Activated CD4-positive, alpha-beta T cell treated with anti-CD3 and anti-CD28 coated beads for 4 hours (primary cell): ENCODE results near the gene RPS19.
A peak's percentile ranks its signal among the peaks of the same experiment; 100 is the strongest.
"Not testable (repeated sequence)": the region's sequence is repeated elsewhere in the genome, so short reads cannot be mapped to it uniquely, and the experiment has no call there.

Experiments
- DNase-seq, 2 donors: peaks; one replicate each; pipeline ENCODE4 v3.0.0-alpha.2; 2020

RPS19 gene

DNA sequence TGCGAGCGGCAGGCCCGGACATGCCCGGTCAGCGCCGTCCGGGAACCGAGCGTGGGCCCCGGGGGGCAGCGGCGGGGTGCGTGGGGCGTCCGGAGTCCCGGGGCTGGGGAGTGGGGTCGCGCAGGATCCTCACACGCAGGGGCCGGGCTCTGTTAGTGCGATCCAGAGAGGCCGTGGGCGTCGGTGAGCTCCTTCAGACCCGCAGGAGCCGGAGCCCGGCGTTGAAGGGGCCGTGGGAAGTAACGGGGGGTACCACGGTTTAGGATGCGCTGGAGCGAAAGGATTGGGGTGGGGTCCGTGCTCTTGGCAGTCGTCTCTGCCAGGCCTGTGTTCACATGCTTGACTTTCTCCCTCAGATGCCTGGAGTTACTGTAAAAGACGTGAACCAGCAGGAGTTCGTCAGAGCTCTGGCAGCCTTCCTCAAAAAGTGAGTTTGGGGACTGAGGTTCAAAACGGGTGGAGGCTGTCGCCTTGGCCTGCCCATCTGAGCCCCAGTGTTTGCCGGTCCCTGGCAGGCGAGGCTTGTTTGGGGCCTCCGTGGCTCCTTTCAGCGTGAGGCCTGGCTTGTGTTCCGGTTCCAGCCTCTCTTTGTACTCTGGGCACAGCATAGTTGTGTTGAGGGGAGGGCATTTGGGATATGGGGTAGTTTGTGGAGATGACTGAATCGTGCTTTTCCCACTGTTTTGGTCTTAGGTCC, 512 bp downstream of the RPS19 start:
- DNase-seq = peak; percentile 49 to 56

DNA sequence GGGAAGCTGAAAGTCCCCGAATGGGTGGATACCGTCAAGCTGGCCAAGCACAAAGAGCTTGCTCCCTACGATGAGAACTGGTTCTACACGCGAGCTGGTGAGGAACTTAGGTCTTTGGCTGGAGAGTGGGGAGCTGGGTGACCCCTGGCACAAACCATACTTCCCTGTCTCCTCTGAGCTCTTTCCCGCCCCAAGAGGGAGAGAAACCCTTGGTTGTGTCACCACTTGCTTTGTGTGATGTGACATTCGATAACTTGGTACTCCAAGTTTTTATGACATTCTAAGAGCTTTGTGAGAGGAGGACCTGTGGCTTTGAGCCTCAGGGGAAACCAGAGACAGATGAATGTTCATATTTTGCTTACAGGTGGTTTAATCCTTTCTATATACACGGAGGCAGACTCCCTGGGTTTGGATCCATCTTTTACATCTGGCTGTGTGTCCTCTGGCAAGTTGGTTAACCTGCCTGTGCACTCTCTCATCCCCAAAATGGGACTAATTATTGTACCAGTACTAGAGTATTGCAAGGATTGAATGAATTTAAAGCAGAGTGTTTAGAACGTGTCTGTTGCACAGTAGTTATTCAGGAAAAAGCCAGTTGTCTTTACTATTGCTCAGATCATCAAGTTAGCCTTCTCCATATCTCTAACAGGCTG, 1.2 kb downstream of the RPS19 start:
- DNase-seq = no peak

DNA sequence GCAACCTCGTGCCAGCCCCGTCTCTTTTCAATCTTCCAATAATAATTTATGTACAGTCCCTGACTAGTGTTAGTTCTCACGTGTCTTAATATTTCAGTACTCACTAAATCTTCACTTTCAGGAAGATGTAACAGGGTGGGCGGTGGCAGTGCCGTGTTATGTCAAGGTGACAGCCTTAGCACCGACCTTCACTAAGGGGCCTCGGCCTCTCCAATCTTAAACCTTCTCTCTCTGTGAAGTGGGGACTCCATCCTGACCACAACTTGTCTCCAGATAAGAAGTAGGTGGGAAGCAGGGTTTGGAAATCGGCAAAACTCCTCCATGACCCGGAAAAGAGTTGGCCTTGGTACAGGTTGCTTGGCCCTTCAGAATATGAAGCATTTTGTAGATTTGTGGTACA, 1.8 kb downstream of the RPS19 start:
- no peak for DNase-seq

DNA sequence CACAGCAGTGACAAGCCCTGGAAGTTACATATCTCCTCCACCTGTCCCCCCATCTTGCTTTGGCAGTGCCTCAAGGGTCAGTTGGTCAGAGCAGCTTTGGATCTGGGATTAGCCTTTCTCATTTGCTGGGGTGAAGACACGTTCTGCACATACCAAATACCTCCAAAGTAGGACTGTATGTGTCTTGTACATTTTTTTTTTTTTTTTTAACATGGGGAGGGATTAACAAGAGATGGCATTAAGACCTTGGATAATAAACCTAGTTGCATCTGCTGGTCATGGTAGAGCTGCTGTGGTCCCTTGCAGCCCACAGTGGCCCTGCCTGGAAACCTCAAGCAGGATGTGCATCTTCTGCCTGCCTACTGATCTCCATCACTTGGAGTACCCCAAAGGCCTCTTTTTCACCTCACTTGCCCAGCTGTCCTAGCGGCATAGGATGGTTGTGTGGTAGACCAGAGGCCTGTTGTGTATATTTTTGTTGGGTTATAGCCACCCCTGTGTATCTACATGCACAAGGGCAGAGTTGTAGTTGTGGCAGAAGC, 2.5 kb downstream of the RPS19 start:
- no peak for DNase-seq

DNA sequence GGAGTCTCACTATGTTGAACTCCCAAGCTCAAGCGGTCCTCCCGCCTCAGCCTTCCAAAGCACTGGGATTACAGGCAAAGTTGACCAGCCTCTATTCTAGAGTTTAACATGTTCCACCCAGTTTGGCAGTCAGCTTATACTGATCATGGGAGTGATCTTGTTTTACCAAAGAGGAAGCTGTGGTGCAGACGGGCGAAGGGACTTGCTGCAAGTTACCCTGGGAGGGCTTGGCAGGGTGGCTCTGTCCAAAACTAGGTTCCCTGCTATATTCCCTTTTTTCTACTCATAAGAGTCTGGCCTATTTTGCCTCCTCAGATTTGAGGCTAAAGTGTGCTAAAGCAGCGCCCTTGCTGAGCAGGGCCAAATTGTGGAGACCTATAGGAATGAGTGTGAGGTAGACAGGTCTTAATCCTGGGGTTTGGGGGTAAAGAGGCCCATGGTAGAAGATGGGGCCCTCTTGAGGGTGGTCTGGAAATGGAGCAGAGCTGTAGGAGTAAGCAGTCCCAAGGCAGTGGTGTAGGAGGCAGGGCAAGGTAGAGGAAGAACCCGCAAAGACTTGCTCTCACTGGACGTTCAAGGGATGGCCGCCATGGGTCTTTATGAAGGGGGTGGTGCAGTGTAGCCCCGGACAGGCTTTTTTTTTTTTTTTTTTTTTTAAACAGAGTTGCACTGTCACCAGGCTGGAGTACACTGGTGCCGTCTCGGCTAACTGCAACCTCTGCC, 3.3 kb downstream of the RPS19 start:
- DNase-seq = no peak

DNA sequence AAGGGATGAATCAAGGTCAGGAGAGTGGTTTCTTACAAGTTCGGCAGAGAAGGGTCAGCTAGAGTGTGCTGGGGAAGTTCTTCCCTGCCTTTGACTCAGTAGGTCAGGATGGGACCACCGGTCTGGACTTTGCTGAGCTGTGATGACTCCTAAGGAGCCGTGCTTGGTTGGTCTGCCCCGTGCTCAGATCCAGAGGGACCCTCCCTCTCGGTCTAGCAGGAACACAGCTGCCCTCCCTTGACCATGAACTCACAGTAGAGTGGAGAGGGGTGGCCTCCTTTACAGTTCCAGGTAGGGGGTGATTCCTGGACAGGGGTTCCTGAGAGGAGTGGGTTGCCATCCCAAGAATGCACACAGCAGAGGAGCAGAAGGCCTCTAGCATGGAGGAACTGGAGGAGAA, 4.3 kb downstream of the RPS19 start:
- DNase-seq = no peak

DNA sequence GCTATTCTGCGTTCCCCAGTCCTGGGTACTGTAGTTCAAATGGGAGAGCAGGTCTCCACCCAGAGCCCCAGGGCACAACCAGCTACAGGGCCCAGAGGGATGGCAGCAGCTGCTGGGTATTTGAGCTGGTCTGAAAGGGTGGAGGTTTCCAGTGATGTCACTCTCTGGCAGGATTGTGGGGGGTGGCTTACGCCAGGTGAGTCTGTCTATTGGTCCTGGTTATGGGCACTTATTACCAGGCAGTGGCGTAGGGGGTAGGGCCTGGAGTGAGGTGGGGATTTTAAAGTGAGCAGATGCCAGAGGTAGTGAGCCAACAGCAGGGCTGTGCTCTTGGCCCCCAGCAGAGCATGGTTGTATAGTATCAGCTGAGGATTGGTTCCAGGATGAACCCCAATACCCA, 6.2 kb downstream of the RPS19 start:
- no peak for DNase-seq

DNA sequence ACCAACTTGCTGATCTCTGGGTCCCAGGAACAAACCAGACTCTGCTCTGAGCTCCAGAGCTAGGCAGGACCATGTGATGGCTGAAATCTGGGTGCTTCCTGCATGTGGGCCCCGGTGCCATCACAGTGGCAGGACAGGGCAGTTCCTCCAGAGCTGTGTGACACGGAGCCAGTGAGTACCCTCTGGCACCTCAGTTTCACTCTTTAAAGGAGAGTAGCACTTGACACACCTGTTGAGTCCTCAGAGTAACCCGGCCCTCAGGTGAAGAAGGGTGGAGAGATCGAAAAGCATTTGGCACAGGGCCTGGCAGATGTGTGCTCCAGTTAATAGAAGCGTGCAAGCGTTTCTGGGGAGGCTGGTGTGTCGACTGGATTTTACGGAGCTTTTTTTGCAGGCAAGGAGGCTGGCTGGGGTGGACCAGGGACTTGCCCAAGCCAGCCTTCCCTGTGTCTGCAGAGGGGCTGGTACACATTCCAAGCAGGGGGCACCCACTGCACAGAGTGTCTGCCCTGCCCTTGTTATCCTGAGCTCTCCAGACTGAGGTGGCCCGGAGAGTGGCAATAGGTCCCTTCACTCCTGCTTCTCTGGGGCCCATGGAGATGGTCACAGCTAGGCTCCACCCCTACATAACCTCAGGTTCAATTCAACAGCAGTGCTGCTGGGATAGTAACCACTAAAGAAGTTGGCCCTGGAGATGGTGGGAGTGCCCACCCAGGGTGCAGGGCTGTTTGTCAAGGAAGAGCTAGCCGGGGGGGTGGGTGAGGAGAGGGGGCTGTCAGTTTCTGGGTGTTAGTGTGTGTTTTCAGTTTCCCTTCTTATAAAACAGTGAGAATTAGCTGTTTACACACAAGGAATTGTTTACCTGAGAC, 8.3 kb downstream of the RPS19 start:
- DNase-seq = no peak

DNA sequence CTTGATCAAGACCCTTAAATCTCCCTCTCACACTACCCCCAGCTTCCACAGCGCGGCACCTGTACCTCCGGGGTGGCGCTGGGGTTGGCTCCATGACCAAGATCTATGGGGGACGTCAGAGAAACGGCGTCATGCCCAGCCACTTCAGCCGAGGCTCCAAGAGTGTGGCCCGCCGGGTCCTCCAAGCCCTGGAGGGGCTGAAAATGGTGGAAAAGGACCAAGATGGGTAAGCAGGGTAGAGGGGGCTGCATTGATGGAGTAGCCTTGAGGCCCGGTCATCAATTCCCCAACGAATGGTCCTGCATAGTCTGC, 8.9 kb downstream of the RPS19 start:
- DNase-seq = no peak

DNA sequence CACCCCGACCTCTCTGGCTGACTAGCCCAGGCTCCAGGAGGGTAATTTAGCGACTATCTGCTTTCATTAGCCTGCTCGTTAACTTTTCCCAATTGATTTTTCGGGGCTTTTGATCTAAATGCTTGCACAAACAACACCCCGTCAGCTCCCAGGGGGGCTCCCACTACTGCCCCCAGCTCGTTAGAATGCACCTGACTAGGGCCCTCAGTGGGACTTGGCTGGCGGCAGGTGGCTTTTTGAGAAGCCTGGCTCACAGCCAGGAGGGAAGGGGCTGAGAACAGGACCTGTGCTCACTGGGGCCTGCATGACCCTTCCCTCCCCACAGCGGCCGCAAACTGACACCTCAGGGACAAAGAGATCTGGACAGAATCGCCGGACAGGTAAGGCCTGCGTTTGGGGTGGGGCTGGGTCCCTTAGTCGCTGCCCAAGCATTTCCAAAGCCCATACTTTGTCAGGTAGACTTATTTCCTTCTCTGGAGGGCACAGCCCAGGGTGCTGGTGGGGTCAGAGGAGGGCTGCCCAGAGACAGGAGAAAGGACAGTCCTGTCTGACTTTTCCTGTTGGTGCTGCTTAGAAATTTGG, 9.4 kb downstream of the RPS19 start:
- DNase-seq = no peak

DNA sequence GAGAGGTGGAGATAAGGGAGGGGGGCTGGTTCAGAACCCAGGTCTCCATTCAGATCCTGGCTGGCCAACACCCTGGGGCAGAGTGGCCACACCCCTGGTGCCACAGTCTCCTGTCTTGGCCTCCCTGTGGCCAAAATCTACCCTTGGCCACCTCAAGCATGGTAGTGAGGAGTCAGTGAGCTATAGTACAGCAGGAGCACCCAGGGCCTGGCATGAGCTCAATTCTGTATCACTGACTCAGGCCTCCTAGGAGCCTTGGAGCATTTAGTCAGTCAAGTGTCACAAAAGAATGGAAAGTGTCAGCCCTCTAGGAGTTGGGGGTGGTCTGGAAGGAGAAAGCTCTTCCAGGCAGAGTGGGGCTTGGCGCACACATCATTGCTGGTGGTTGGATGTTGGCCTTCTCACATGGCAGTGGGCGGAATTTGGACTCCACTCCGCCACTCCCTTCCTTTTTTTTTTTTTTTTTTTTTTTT, 10.4 kb downstream of the RPS19 start:
- DNase-seq = no peak

DNA sequence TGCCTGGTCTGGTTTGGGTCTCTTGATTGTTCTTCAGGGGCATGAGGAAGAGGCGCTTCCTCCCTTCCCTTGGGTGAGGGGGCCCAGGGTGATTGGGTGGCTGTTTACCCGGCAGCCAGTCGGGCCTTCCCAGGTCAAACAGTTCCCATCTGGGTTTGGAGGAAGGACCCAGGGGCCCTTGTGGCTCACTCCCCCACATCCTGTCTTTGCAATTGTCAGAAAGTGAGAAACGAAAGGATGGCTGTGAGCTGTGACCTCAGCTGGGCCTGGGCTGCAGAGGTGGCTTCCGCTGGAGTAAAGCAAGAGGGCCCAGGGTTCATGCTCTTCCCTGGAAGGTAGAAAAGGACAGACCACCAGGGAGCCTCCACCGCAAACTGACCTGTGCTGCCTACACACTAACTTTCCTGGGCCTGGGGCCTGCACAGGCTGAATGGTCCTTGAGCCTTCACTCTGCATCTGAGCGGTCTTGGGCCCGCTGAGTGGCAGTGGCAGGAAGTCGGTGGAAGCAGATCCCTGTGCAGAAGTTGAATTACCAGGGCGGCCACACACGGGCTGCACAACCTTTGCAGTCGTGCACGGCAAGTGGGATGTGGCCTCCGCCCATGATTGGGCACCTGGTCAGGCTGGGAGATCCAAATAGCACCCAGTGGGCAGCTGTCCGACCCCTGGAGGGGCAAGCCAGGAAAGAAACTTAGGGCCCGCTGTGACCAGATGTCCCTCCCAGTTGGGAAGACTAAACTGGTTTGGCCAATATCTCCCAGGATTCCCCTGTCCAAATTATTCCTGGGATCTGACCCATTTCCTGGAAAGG, 11.7 kb downstream of the RPS19 start:
- peak in 1 of 2 donors; percentile 53 for DNase-seq

DNA sequence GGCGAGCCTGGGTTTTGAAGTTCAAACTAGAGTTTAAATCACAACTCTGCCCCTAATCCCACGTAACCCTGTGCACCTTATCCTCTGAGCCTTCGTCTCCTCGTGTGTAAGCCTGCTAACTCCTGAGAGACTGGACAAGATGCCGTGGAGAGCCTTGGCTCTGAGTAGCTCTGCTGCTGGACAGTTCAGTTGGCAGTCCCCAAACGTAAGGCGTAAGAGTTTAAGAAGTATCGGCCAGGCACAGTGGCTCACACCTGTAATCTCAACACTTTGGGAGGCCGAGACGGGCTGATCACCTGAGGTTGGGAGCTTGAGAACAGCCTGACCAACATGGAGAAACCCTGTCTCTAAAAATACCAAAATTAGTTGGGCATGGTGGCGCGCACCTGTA, 12.3 kb downstream of the RPS19 start:
- no peak for DNase-seq

DNA sequence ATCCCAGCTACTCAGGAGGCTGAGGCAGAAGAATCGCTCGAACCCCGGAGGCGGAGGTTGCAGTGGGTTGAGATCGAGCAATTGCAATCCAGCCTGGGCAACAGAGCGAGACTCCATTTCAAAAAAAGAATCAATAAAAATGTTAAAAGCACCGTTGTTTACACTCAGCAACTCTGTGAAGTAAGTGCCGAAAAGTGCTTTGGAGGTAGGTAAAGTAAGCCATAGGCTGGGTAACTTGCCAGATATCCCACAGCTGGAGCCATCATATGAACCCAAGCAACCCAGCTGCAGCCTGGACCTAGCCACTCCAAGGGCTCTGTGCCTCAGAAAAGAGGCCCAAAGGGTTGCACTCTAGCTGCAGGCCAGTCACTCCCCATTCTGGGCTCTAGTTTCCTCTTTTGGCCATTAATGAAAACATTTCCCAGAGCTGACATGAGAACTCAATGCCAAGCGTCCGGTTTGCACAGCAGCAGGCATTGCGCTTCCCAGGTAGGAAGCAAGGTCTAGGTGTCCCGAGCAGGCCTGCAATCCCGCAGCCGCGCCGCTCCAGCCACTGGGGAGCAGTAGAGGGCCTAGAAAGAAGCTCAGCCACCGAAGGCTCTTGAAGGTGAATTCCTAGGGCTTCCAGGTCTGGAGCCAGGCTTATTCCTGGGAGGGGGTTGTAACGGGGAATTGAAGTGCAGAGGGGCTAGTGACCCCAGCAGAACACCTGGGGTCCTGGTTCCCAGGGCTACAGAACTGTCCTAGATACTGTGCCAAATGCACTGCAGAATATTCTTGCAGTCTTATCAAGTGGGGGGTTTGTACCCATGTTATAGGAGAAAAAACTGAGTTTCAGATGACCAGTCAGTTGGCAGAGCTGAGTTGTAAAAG, 13.0 kb downstream of the RPS19 start:
- DNase-seq = peak; percentile 67 to 69

DNA sequence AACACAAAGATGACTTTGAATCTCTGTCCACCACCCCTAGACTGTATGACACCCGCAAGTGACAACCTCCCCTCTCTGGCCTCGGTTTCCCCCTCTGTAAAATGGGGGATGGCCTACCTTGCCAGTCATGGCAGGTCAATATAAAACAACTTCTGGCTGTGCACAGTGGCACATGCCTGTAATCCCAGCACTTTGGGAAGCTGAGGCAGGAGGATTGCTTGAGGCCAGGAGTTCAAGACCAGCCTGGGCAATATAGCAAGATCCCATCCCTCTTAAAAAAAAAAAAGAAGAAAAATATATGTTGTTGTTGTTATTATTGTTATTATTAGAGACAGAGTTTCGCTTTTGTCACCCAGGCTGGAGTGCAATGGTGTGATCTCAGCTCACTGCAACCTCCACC, 15.9 kb downstream of the RPS19 start:
- DNase-seq = not testable (repeated sequence)

DNA sequence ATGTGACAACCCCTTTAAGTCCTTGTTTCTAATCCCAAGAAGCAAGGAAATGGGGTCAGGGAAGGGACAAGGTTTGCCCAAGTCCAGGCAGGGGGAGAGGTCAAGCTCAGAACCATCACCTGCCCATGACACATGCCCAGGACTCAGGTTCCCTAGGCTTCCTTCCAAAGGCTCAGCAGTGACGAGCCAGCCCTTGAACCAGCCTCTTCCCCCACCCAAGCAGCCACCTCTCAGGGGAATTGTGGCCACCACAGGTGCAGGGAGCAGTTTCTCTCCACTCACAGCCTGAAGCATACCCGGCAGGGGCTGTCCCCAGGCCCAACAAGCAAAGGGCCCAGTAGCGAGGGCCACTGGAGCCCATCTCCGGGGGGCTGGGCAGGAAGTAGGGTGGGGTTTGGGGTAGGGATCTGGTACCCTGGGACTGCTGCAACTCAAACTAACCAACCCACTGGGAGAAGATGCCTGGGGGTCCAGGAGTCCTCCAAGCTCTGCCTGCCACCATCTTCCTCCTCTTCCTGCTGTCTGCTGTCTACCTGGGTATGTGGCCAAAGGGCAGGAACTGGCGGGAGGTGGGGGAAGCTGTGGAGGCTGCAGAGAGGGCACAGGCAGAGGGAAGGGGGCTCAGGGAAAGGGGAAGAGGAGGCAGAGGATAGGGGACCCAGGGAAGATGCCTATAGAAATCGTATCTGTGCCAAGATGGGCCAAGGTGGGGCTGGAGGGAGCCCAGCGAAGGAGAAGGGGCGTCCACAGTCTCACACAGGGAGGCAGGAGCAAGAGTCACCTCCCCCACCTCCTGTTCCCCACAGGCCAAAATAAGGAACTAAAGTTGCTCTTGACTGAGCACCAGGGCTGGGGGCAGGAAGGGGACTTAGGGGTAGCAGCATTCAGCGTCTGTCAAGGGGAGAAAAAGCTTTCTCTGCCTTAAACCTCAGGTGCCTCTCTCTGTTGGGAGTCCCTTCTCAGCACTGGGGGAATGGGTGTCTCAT, 17.1 kb downstream of the RPS19 start, which contains the start of gene CD79A:
TSS of gene CD79A (plus strand) at position 433 of the 986 bp plus-strand sequence. CDS start at position 459, 26 bp downstream.
- DNase-seq = no peak

DNA sequence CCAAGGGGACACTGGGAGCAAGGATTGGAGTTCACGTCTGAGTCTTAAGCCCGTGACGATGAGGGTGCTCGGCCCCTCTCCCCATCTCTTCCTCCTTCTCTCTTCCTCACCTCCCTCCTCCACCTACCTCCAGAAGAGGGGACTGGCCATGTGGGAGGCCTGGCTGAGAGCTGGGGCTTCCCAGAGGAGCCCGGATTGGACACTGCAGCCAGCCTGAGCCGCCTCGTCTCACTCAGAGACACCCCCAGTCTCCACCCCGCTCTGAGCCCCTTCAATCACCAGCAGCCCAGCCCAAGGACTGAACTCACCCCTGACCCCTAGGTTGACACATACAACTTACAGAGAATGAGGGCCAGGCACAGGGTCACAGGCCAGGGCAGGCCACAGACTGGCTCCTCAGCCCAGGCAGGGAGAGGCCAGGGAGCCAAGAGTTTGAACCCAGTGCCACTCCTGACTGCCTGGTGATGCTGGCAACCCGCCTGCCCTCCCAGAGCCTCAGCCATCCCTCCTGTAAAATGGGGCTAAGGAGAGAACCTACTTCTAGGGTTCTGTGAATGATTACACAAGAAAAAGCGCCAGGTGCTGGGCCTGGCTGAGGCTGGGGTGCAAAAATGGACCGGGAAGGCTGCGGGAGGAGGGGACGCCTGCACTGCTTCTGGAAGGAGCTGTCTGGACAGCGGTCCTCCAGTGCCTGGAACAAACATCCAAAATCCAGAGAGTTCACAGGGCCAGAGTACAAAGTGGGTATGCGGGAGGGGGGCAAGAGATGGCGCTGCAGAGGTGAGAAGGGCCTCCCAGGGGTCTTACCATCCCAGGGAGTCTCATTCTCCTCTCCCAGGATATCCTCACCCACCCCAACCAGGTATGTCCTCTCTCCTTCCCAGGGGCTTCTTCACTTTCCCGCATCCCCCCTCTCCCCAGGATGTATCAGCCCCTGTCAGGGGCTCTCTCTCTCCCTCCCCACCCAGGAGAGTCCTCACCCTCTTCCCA, 18.2 kb downstream of the RPS19 start:
- DNase-seq = no peak

DNA sequence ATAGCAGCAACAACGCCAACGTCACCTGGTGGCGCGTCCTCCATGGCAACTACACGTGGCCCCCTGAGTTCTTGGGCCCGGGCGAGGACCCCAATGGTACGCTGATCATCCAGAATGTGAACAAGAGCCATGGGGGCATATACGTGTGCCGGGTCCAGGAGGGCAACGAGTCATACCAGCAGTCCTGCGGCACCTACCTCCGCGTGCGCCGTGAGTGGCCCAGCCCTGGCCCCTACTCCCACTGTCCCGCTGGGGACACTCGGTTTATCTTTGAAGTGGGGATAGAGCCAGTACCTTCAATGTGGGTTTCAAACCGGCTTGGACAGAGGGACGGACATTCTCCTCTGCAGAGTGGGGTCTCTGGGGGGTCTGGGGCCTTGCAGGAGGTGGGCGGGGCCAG, 19.0 kb downstream of the RPS19 start:
- no peak for DNase-seq
